Measurements from ENCODE around the gene ADGRG6. TPM values are rescaled to one million over a fixed set of nuclear protein-coding genes. Genes with fewer than 3 reads are reported as not detected.

The ADGRG6 gene
- total RNA-seq, 1 experiment from 2014 or later, result 2.5 TPM

- Histone ChIP-seq H3K79me2 (ENCODE audit: insufficient read depth, low read length) (no peaks in the 10 kb centered on the region), H2BK12ac (ENCODE audit: insufficient read length, low read depth, low read length) (no peak overlapping the region), H2AK5ac (ENCODE audit: insufficient read length, low read length) (no peak overlapping the region), H3K23ac (ENCODE audit: insufficient read length, low read depth, low read length) (no peak overlapping the region), H4K91ac (ENCODE audit: insufficient read length, low read depth, low read length) (no peak overlapping the region), H3K9ac (ENCODE audit: extremely low read depth, insufficient read length, low read length) (no peak overlapping the region), H4K5ac (ENCODE audit: insufficient read length, low read depth, low read length) (no peak overlapping the region), H3K18ac (ENCODE audit: insufficient read length, low read depth, low read length) (no peak overlapping the region), H3K79me1 (ENCODE audit: insufficient read depth, low read depth, low read length, poor library complexity, severe bottlenecking) (no peaks in the 10 kb centered on the region), H2BK120ac (ENCODE audit: low read depth, low read length, poor library complexity, severe bottlenecking) (no peak overlapping the region), H4K8ac (replicated peaks; ENCODE audit: insufficient read length, low read depth, low read length) (no peak overlapping the region), H3K27me3 (ENCODE audit: insufficient read depth, low read length) (no peaks in the 10 kb centered on the region), H3K4me1 (ENCODE audit: insufficient read depth, low read length) (no peaks in the 10 kb centered on the region), H2BK15ac (ENCODE audit: low read depth, low read length) (no peak overlapping the region), H3K56ac (ENCODE audit: insufficient read length, low read depth, low read length) (no peak overlapping the region), H2BK5ac (ENCODE audit: insufficient read length, low read length) (no peak overlapping the region), H3K23me2 (ENCODE audit: insufficient read length, low read depth, low read length, poor library complexity, severe bottlenecking) (no peaks in the 10 kb centered on the region), H3K4ac (ENCODE audit: low read depth, low read length) (no peak overlapping the region), H2AFZ (ENCODE audit: low read length) (no peak overlapping the region), H4K20me1 (ENCODE audit: control insufficient read depth, insufficient read depth, insufficient read length) (no peaks in the 10 kb centered on the region), H3T11ph (ENCODE audit: low read length) (no peak overlapping the region), H3K9me3 (ENCODE audit: control insufficient read depth, low read depth, low read length) (no peaks in the 10 kb centered on the region), H3K27ac (ENCODE audit: insufficient read length, low read depth, low read length) (no peak overlapping the region), H3K14ac (ENCODE audit: insufficient read depth, low read length) (no peak overlapping the region), H3K4me2 (ENCODE audit: insufficient read depth, insufficient read length, low read length) (no peak overlapping the region), H2BK20ac (ENCODE audit: low read depth, low read length, poor library complexity, severe bottlenecking) (no peak overlapping the region)
- H3K27ac Mint-ChIP-seq, result 0 out of 7 replicates have a peak overlapping the region, but pooled peaks of 1 of the 3 experiments have one; percentile 28
- no peaks in the 10 kb centered on the region for H3K27me3 Mint-ChIP-seq (ENCODE audit: low read depth)
- no peaks in the 10 kb centered on the region for H3K4me1 Mint-ChIP-seq
- TF ChIP-seq CTCF (conservative IDR thresholded peaks at IDR 0.05), result no peak
- no peak overlapping the region for H3K4me3 Mint-ChIP-seq
- no peaks in the 10 kb centered on the region for H3K9me3 Mint-ChIP-seq
- WGBS (ENCODE audit: extremely low coverage, insufficient read length, low lambda C conversion rate), result no CpG with 5 or more reads among the region's 4 CpGs
- no peaks in the 10 kb centered on the region for H3K36me3 Mint-ChIP-seq (ENCODE audit: insufficient read depth in 1 of 3, low read depth in 3 of 3)
- no peak for DNase-seq
These were observed 84.8 kb downstream of the ADGRG6 start for GRCh38 chr6:142386657-142387056.
